NCI-H2107 treated with DMSO at 0.1 percent for 48 hours (cell line): ENCODE measurements around the gene IMPDH2.
"Not testable (repeated sequence)": the region's sequence is repeated elsewhere in the genome, so short reads cannot be mapped to it uniquely, and the experiment has no call there.

Source experiments
- DNase-seq: peaks from one replicate; lab custom pipeline; 2025; ENCODE audit not compliant: unreplicated experiment; lab: John Stamatoyannopoulos, UW

The IMPDH2 gene

DNA sequence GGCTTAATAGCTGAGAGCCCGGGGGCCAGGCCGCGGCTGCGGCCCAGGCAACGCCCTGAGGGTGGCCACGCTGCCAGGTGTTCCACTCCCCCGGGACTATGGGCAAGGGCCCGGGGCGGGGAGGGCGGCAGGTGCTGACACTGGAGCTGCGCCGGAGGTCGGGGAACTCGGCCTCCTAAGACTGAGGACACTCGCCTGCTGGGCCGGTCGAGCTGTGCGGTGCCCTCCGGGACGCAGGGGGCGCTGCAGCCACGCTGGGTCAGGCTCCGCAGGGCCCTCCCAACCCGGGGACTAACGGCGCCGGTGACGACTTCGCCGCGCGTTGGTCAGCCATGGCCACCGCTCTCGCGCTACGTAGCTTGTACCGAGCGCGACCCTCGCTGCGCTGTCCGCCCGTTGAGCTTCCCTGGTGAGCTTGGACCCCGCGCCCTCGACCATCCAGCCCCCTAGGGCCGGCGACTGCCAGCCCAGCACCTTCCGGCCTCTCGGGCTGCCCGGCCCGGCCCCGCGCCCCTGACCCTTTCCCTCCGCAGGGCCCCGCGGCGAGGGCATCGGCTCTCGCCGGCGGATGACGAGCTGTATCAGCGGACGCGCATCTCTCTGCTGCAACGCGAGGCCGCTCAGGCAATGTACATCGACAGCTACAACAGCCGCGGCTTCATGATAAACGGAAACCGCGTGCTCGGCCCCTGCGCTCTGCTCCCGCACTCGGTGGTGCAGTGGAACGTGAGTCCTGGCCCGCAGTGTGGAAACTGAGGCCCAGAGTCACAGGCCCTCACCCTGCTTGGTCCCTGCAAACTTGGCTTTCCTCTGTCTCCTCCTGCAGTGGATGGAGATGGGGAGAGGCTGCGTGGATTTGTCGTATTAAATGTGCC is 7.1 kb downstream of the IMPDH2 start, which contains the start of gene NDUFAF3:
NDUFAF3 (plus strand) TSS at position 309 of the 875 bp plus-strand sequence; CDS start at position 333, 24 bp downstream.
- DNase-seq, result peak; percentile 80

DNA sequence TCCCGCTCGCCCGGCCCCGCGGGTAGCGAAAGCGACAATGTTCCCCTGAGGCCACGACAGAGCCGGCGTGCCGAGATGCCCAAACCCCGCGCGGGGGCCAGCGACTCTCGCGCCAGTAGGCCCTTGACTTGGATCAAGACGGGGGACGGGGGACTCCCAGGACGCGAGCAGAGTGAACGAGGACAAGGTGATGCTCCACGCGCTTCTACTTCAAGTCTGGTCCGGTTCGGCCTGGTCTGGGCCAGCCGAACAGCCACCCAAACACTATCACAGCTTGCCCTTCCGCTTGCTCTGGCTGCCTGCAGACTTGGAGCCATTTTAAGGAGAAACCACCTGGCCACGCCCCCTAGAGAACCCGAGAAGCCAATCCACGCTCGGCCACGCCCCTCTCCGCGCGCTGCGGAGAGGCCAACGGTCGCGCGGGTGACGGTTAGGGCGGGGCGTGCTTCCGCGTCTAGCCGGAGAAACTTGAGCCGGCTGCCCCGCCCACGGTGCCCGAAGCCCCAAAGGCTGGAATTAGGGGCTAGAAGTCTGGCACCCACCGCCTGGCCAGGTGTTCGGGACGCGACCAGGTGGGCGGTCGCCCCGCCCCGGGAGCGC is 7.9 kb downstream of the IMPDH2 start:
- DNase-seq, result peak; percentile 80

DNA sequence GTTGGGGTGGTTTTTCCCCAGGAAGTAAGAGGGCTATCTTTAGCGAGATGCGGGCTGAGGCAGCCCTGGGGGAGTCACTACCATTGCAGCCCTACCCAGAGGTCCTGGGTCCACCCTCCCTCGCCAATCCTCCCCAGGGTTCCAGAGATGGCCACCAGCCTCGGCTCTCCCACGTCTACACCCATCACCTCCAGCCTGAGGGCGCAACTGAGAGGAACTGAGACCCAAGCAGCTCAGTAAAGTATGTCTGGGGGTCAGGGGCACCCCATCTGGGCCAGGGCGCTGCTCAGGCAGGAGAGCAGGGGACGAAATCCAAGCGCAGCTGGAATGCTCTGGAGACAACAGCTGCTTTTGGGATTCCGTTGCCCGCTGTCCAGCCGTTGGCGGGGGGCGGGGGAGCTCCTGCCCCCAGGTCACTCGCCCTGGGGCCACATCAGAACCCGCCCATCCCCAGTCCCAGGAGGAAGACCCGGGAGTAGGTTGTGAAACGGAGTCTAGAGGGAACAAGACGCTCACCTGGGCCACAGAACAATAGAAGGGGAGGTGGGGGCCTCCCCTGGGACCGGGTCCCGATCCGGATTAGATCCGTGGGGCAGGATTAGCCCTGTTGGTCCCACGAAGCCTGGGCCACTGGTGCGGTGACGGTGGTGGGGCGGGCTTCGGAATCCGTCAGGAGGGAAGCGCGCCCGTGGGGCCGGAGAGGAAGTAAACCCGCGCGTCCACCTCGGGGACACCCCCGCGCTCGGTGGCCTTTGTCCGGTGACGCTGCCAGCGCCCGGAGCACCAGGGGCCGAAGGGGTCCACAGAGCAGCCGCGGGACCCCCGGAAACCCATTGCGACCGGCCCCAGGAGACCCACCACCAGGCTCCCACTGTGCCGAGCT is 8.6 kb downstream of the IMPDH2 start:
- DNase-seq, result no peak

DNA sequence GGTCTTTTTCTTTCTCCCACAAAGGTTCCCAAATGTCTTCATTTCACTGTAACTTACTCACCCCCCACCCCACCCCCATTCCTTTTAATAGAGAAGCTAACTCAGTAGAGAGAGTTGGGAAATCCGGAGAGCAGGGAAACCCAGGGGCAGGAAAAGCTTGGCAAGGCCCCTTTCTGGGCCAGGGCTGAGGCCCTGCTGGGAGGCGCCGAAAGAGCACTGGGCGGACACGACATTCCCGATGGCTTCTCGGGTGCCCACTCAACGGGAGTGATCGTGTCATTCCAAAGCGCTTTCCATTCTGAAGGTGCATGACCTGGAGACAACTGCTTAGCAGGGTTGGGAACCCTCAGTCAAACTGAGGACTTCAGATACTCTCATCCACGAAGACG is 9.3 kb downstream of the IMPDH2 start:
- no peak for DNase-seq

DNA sequence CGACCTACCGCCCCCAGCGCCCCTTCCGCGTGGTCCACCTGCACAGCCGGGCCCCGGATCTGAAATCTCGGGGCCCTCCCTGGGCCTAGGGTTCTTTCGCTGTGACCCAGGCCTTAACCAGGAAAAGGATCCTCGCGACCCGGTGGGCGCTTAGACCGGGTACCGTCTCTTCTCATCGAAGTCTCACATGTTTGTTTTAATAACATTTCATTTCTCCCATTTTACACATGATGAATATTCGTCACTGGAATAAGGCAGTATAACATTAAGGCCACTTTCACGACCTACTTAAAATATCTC is 10.5 kb downstream of the IMPDH2 start:
- no peak for DNase-seq

DNA sequence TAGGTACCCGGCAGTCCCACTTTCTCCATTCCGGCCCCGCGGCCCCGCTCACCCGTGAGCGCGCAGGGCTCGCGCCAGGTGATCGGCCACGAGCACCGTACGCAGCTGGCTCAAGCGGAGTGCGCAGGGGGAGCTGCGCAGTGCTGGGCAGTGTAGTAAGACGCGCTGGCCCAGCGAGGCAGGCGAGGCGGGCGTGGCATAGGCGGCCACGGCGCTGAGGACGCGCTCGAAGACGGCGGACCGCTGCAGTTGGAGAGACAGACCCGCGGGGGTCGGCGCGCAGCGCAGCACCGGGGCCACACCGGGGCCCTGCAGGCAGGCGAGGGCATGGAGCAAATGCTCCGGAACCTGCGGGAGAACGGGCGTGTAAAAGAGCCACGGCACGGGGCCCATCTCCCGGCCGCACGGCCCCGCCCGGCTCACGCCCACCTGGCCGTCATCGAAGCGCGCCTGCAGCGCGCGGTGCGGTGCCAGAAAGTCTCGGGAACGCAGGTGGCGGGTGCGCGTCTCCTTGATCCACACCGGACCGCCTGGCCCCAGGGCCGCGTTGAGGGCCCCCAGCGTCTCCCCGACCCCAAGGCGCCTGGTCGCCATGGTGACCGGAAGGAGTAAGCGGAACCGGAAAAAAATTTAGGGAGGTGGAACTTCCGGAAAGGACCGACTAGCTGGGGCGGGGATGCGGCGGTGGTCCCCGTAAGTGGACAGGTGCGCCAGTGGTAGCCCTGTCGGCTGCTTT is 11.1 kb downstream of the IMPDH2 start, which contains the start of gene DALRD3:
DALRD3 (minus strand) TSS at position 610 of the 736 bp plus-strand sequence; CDS start at position 594, 16 bp downstream.
- DNase-seq, result no peak

DNA sequence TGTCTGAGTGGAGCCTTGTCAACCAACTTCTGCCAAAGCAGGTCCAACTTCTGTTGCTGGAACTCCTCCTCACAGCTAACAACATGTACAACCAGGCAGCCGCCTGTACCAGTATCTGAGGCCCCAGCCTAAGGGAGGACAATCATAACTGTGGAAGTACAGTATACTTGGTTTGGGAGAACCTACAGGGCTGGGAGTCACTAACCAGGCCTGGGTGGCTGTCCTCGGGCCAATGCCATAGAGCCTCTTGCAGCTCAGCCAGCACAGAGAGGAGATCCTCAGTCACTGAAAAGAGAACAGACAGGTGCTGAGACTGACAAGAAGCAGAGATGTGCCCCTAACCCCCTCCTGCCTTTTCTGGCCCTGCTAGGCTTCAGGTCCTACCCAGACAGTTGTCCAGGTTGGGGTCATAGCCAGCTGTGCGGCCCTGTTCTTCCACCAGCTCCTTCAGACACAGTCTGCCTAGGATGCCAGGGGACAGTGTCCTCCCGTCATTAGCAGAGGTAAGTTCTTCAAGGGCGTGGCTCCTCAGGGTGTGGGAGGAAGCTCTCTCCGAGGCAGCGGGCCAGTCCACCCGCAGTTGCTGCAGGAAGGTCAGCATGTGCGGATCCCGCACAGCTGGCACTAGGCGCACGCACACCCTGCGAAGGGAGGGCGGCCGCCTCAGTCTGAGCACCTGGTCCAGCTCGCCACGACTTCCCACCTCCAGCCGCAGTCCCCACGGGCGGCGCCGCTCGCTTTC is 11.8 kb downstream of the IMPDH2 start:
- DNase-seq, result no peak

DNA sequence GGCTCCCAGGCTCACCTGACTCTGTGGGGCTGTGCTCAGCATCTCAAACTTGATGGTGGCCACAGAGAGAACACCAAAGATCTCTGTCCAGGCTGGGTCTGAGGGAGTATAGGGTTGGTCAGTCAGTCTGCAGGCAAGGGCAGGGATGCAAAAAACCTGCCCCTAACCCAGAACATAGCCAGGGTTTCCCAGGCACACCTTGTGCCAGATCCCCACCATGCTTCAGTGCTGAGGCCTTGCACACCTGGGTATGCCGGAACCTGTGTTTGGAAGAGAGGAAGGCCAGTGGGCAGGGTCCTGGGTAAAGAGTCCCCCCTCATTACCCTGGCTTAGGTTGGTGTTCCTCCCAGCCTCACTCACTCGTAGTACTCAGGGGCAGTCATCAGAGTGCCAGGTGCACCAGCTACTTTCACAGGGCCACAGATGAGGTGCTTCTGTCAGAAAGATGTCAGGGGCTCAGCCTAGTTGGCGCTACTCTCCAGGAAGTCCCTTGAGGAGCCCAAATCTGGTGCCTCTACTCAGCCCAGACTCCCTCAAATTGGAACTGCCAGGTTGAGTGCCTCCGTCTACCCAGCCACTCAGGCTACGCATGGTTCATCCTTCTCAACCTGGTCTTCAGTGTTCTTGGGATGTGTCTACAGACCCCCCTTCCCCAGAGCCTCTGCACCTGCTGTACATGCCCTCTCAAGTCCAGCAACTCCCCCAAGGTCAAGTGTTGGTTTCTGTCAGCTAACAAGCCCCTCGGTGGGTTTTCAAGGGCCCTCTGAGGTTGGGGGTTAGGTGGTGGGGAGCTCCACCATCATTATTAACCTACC is 12.6 kb downstream of the IMPDH2 start:
- no peak for DNase-seq

DNA sequence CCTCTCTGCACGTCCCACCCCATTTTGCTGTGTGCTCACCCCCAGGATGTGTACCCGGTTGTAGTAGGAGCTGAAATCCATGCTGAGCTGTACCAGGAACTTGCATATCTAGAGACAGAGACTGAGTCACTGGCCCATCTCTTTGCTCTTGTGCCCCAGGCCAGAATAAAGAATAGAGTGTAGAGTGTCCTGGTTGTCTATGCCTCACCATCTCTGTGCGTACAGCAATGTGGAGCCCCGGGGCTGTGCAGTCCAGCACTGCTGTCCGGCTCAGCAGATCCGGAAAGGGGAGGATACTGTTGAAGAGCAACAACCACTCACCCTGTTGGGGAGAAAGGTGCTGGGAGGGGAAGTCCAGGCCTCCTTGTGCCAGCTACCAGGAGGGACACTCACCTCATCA is 13.4 kb downstream of the IMPDH2 start:
- no peak for DNase-seq

DNA sequence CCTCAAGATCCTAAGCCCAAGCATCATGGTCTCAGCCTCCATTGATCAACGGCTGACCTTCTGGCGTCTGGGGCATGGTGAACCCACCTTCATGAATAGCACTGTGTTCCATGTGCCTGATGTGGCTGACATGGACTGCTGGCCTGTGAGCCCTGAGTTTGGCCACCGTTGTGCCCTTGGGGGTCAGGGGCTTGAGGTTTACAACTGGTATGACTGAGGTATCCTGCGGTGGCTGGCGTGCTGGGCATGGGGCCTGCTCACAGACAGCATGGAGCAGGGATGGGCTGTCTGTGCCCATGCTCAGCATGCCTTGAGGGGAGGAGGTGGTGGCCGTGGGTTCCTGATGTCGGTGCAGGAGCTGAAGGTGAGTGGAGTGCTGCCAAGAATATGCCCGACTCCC is 14.1 kb downstream of the IMPDH2 start:
- DNase-seq, result no peak

DNA sequence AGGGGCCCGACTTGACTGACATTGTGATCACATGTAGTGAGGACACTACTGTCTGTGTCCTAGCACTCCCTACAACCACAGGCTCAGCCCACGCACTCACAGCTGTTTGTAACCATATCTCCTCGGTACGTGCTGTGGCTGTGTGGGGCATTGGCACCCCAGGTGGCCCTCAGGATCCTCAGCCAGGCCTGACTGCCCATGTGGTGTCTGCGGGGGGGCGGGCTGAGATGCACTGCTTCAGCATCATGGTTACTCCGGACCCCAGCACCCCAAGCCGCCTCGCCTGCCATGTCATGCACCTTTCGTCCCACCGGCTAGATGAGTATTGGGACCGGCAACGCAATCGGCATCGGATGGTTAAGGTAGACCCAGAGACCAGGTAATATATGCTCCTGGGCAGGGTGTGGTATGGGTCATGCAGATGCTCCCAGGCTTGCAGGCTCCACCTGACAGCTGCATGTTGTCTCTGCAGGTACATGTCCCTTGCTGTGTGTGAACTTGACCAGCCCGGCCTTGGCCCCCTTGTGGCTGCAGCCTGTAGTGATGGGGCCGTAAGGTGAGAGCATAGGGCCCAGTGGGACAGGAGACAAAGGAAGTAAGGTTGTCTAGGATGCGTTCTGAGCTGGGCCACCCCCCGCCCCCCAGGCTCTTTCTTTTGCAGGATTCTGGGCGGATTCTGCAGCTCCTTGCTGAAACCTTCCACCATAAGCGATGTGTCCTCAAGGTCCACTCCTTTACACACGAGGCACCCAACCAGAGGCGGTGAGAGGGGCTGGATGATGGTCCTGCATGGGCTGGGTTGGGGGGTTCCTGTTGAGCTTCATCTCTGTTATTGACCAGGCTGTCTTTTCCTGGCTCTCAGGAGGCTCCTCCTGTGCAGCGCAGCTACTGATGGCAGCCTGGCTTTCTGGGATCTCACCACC is 15.2 kb downstream of the IMPDH2 start:
- no peak for DNase-seq

DNA sequence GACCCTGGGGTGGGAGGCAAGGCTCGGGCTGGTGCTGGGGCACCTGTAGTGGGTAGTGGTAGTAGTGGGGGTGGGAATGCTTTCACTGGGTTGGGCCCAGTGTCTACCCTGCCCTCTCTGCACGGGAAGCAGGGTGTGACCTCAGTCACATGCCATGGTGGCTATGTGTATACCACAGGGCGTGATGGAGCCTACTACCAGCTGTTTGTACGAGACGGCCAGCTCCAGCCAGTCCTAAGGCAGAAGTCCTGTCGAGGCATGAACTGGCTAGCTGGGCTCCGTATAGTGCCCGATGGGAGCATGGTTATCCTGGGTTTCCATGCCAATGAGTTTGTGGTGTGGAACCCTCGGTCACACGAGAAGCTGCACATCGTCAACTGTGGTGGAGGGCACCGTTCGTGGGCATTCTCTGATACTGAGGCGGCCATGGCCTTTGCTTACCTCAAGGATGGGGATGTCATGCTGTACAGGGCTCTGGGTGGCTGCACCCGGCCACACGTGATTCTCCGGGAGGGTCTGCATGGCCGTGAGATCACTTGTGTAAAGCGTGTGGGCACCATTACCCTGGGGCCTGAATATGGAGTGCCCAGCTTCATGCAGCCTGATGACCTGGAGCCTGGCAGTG is 16.0 kb downstream of the IMPDH2 start:
- DNase-seq, result no peak

DNA sequence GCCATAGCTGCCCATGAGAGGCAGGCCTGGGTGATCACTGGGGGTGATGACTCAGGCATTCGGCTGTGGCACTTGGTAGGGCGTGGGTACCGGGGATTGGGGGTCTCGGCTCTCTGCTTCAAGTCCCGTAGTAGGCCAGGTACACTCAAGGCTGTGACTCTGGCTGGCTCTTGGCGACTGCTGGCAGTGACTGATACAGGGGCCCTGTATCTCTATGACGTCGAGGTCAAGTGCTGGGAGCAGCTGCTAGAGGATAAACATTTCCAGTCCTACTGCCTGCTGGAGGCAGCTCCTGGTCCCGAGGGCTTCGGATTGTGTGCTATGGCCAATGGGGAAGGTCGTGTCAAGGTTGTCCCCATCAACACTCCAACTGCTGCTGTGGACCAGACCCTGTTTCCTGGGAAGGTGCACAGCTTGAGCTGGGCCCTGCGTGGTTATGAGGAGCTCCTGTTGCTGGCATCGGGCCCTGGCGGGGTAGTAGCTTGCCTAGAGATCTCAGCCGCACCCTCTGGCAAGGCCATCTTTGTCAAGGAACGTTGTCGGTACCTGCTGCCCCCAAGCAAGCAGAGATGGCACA is 16.7 kb downstream of the IMPDH2 start:
- DNase-seq, result no peak

DNA sequence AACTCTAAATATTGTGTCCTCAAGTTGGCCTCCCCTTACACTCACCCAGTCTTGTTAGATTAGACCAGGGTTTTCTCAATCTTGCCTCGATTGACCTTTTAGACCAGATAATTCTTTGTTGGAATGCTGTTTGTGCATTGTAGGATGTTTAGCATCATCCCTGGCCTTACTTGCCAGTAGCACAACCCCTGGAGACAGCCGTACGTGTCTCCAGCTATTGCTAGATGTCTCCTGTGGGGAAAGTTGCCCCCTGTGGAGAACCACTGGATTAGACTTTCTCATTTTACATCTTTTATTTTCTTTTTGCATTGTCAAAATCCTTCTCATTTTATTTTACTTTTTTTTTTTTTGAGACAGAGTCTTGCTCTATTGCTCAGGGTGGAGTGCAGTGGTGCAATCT is 19.8 kb downstream of the IMPDH2 start:
- no peak for DNase-seq

DNA sequence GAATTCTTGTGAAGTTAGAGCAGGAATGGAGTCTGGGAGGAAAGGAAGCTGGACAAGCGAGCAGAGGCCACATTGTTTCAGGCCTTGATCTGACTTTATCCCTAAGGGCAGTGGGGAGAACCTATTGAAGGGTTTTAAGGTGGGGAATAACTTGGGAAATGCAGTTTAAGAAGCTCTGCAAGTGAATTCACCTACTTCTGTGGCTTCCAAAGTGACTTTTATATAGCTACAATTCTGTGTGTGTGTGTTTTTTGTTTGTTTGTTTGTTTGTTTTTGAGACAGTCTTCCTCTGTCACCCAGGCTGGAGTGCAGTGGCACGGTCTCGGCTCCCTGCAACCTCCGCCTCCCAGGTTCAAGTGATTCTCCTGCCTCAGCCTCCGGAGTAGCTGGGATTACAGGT is 20.6 kb downstream of the IMPDH2 start:
- DNase-seq, result not testable (repeated sequence)

DNA sequence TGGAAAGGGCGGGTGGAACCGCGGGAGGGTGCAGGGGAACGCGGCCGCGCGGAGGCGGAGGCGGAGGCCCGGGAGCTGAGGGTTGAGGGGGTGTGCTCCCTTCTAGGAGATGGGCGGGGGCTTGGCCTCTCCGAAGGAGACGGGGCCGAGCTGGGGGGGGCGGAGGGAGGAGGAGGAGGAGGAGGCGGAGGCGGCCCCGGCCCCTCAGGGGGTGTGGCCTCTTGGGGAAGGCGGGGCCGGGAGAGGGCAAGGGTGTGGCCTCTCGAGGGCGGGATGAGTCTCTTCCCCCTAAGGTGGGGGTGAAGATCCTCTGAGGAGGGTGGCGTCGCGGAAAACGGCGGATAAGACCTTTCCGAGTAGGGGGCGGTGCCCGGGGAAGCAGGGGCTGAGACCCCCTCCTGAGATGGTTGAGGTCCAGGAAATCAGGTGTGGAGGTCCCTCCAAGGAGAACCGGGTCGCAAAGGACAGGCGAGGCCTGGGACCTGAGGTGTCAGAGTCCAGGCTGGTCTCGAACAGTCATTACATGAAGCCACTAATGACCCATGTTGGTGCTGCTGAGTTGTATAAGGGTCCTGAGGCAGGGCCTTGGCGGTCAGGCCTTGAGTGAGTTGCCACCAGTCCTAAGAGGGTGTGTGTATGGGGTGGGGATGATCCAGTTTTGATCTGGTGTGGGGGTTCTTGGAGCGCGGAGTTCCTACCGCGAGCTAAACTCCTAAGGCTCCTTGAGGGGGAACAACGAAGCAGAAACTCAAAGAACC is 21.2 kb downstream of the IMPDH2 start:
- no peak for DNase-seq
